Stromal cell of bone marrow (primary cell): ENCODE data around the gene RCBTB2.

Experiments
- DNase-seq: peaks from one replicate; pipeline ENCODE4 v3.0.0-alpha.2; 2012; ENCODE audit warnings: low read depth

Gene RCBTB2

GRCh38 chr13:48531416-48532255 is 1.2 kb downstream of the RCBTB2 start:
- DNase-seq = no peak

DNA sequence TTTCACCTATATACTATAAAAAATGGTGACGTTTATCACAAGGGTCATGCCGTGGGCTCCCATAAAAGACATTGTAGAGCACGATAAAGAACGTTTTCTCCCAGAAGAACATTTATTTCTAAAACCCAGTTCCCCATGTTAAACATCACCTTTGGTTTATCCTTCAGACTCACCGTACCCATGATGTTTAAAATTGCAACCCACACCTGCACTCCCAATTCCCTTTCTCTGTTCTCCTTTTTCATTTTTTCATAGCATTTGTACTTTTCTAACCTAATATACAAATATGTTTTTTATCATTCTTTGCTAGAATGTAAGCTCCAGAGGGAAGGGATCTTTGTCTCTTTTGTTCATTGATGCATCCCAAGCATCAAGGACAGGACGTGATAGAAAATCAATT is 2.0 kb downstream of the RCBTB2 start:
- no peak for DNase-seq

GRCh38 chr13:48528720-48529119 is 4.2 kb downstream of the RCBTB2 start:
- no peak for DNase-seq

GRCh38 chr13:48527955-48528354 is 4.9 kb downstream of the RCBTB2 start:
- no peak for DNase-seq

DNA sequence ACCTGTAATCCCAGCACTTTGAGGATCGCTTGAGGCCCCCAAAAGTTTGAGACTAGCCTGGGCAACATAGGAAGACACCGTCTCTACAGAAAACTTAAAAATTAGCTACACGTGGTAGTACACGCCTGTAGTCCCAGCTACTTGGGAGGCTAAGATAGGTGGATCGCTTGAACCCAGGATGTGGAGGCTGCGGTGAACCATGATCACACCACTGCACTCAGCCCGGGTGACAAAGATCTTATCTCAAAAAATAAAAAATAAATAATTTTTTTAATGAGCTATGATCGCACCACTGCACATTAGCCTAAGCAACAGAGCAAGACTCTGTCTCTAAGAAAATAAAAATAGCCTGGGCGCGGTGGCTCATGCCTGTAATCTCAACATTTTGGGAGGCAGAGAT is 6.6 kb downstream of the RCBTB2 start:
- no peak for DNase-seq

DNA sequence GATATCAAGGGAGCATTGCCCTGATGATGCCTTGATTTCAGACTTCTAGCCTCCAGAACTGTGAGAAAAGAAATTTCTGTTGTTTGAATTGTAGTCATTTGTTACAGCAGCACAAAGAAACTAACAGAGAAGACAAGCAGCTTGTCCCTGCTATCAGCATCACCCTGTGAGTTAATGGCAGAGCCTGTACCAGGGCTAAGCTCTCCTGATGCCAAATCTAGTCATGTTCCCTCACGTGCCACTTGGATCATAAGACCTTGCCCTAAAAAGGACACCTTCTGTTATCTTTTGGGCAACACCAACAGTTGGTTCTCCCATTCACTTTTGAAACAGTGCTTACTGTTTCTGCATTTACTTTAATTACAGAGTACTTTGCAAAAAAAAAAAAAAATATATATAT is 14.8 kb downstream of the RCBTB2 start:
- no peak for DNase-seq

GRCh38 chr13:48515732-48516131 is 17.1 kb downstream of the RCBTB2 start:
- DNase-seq = no peak

DNA sequence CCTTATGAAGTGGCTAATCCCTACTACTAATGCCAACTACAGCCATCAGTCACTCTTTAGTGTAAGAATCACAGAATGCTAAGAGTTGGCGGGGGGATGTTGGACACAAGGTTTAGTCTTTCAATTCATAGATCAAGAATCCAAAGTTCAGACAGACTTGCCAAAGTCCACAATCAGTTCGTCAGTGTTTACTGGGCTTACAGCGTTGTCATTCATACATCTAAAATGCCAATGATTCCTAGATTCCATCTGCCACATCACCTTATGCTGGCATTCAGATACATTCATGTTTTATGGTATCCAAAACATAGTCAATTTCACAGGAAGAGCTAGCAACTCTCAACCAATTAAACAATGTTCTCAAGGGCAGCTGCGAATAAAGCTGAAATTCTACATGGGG is 18.1 kb downstream of the RCBTB2 start:
- no peak for DNase-seq

GRCh38 chr13:48511621-48512230 is 21.2 kb downstream of the RCBTB2 start:
- no peak for DNase-seq

DNA sequence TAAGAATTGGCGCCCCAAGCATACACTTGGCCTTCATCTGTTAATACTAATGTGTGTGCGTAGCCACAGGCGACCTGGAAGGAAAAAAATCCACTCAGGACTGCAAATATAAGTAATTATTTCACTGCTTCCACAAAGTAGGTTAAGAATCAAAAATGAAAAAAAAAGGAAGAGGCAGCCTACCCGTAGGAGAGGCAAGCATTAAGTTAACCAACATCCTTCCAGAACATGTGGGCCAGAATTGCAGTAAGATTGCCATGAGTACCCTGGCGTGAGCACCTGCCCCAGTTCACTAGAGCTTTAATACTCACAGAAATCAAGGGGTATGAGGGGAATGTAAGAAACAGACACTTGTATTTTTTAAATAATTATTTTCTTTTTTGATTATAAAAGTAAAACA is 22.2 kb downstream of the RCBTB2 start:
- DNase-seq = no peak

- DNase-seq = no peak
Measured at GRCh38 chr13:48508011-48508410, 24.9 kb downstream of the RCBTB2 start.

- no peak for DNase-seq
Measured at GRCh38 chr13:48507021-48507420, 25.9 kb downstream of the RCBTB2 start.

DNA sequence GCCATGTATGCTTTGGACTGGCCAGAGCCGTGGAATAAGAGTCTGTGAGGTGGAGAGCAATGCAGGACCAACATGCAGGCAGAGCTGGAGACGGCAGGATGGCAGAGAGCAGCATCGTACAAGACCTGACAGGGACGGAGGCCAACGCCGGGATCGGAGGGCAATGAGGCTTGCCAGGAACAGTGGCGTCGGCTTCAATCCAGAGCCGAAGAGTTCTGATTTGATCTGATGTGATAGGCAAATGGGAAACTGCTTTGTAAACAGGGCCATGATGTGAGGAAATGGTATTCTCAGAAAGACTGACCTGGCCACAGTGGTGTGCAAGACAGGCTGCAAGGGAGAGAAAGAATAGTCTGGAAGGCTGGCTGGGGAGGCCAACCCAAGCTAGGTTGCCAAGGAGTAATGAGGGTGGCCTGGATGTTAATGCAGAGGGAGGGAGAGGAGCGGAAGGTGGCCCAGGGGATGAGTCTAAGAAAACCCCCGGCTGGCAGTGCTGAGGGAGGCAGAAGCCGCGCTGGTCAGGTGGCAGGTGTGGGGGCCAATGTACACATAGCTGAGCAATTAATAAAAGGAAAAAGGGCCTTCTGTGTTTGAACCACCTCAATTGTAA is 26.7 kb downstream of the RCBTB2 start:
- DNase-seq = no peak

DNA sequence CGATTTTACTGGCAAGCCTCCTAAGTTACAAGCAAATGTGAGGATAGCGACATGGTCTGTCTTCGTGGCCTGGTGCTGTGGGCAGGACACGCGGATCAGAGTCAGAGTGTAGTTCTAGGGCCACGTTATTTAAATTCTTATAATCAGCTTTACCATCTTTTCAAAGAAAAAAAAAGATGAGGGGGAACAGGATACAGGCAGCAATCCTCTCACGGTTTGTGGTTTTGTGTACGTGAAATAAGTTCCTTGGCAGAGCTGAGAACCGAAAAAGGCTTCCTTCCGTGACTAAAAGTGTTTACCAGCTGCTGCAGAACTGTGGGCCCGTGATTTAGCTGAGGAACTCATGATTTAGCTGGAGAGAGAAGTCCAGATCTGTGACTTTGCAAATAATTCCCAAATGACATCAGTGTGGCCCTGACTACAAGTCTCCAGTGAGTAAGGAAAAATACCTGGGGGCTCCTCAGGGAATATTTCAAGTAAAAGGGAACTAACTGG is 27.2 kb downstream of the RCBTB2 start:
- DNase-seq = peak; percentile 64

GRCh38 chr13:48505012-48505411 is 27.9 kb downstream of the RCBTB2 start:
- DNase-seq = no peak

DNA sequence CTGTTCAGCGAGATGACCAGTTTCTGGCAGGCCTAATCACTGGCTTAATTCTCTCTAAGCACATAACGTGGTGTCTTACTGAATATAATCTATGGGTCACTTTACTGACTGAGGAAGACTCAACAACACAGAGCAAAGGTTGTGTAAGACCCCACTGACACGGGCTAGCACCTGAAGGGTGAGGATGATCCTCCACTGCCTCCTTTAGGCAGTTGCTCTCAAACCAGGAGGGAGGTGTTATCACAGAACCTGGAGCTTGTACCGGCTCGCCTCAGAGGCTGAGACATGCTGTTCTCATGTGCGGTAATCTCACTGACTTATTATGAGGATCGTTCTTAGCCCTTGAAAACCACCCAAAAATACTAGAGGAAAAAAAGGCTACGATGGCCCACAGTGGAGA is 28.3 kb downstream of the RCBTB2 start:
- DNase-seq = no peak

- no peak for DNase-seq
Measured at GRCh38 chr13:48502601-48503319, 30.1 kb downstream of the RCBTB2 start.

DNA sequence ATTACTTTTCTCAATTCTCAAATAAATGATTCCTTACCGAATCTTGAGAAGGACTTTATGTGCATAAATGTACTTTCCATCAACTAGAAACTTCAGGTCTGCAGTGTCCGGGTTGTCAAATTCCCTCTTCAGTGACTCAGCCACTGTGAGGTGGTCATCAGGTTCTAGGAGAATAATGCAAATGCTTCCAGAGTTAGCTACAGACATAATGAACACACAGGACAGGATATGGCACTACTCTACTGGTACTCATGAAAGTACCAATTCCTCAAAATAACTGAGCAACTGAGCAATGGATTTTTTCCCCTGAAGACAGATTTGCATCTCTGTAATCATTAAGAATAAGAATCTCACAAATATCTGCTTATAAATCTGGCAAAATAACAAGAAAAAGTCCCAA is 31.2 kb downstream of the RCBTB2 start:
- no peak for DNase-seq

- peak; percentile 67 for DNase-seq
Measured at GRCh38 chr13:48500652-48501197, 32.2 kb downstream of the RCBTB2 start.

DNA sequence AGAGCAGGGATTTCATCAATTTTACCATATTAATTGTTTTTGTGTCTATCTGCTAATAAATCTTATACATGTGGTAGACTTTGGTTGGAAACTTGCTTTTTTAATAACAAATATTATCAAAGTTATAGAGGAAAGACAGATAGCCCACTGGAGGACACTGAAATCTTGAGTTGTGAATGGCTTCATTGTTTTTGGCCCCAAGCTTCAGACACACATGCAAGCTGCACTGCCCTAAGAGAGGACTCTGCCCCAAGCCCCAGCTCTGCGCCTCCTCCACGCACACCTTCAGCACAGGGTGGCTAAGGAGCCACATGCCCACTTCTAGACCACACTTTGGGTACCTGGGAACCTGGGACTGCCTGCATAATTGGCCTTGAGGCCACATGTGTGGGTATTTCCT is 35.2 kb downstream of the RCBTB2 start:
- no peak for DNase-seq

DNA sequence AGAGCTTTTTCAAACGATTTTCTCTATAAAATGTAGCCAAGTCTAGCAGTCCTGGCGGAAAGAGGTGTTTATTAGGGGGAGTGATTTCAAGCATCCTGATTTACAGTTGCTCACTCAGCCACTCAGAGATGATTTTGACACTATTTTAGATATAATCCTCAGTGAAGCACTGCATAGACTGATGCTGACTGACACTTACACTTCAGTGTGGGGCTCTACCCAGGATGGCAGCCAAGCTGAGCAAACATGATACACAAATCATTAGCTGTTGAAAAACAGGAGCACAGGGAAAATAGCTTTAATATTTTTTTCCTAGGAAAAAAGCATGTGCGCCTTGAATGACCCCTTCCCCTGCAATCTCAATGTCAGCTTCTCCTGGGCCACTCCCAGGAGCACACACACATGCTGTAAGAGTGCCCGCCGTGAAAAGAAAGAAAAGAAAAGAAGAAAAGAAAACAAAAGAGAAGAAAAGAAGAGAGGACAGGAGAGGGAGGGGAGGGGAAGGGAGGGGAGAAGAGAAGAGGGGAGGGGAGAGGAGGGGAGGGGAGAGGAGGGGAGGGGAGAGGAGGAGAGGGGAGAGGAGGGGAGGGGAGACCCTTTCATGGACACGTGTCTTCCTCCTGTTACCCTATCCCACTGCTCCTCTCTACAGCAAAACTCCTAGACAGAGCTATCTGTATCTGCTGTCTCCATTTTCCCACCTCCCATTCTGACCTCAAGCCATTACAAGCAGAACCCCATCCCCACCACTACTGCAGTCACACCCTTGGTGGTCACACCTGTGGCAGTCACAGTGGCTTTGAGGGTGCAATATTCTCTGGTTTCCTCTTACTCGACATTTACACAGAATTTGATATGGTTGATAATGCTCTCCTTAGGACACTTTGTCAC is 36.4 kb downstream of the RCBTB2 start:
- no peak for DNase-seq
